ENCODE data around the gene SLC48A1.
"Not testable (repeated sequence)": the region's sequence is repeated elsewhere in the genome, so short reads cannot be mapped to it uniquely, and the experiment has no call there.

The SLC48A1 gene

DNA sequence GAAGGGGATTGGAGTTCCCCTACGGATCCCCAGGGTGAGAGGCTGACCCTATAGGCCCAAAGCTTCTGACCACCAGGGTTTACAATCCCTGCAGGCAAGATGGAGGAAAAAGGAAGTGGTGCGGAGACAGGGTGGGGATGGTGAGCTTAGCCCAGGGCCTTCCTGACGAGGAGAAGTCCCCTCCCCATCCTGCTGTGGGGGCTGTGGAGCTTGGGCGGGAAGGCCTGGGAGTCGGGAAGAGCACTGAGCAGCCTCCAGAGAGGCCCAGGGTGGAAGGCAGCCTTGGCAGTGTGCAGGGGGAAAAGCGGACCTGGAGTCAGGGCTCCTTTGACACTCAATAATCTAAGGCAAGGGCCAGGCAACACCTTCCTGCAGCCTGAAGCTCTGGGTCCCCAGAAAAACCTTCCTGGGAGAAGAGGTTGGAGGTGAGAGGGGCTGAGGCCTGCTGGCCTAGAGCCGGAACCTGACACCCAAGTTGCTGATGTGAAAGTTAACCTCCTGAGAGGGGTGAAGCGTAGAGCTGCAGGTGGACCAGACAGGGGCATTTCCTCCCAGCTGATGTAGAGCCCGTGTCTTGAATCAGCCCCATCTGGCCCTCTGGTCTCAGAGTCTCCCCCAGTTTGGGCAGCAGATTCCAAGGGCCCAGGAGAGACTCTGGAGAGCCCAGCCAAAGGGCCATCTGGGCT, 40.6 kb downstream of the SLC48A1 start:
- peak; percentile 58 for DNase-seq

- DNase-seq, result no peak
Measured at GRCh38 chr12:47814539-47815170, 41.6 kb downstream of the SLC48A1 start.

- not testable (repeated sequence) for DNase-seq
Measured at GRCh38 chr12:47815447-47815846, 42.4 kb downstream of the SLC48A1 start.

GRCh38 chr12:47816403-47817271, 43.6 kb downstream of the SLC48A1 start:
- no peak for DNase-seq

GRCh38 chr12:47817272-47818006, 44.4 kb downstream of the SLC48A1 start:
- peak; percentile 31 for DNase-seq

DNA sequence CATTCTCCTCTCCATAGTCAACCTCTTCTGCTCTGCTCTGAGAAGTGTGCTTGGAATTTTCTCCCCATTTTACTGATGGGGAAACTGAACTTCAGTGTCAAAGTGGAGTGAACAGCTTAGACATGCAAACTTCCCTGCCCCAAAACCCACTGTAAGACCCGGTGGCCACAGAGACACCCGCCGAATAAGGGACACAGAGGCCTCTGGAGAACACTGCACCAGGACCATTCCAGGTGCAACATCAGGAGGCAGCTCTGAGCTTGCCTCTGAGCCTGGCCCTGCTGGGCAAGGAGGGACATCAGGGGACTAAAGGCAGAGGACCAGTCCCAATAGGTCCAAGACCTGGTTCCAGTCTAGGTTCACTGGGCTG, 45.0 kb downstream of the SLC48A1 start:
- DNase-seq, result no peak

- no peak for DNase-seq
Measured at GRCh38 chr12:47818467-47819137, 45.6 kb downstream of the SLC48A1 start.

DNA sequence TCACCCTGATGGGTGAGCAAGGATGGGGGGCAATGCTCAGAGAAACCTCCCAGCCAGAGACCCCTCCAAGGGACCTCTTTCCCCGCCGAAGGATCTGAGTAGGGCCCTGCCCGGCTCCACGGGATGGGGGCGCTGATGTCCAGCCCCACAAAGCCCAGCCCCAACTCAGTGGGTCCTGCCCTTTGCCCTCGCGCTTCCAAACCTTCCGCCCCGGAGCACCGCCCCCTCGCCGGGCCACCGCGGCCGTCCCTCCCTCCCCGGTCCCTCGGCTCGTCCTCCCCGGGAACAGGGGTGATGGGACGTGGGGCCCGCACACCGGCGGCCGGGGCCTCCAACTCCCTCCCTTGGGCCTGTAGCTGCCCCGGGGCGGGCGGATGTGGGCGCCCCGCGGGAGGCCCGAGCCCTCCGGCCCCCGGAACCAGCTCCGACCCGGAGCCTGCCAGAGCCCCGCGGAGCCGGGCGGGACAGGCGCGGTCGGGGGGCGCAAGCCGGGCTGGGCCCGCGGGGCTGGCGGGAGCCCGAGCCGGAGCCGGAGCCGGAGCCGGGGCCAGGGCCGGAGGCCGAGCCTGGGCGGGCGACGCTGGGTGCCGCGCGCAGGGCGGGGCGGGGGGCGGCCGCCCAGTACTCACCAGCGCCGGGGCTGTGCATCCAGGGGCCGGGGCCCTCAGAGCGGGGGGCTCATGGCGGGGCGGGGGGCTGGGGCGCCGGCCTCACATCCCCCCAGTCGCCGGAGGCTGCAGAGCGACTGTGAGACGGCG, 46.3 kb downstream of the SLC48A1 start:
- DNase-seq, result peak; percentile 74

DNA sequence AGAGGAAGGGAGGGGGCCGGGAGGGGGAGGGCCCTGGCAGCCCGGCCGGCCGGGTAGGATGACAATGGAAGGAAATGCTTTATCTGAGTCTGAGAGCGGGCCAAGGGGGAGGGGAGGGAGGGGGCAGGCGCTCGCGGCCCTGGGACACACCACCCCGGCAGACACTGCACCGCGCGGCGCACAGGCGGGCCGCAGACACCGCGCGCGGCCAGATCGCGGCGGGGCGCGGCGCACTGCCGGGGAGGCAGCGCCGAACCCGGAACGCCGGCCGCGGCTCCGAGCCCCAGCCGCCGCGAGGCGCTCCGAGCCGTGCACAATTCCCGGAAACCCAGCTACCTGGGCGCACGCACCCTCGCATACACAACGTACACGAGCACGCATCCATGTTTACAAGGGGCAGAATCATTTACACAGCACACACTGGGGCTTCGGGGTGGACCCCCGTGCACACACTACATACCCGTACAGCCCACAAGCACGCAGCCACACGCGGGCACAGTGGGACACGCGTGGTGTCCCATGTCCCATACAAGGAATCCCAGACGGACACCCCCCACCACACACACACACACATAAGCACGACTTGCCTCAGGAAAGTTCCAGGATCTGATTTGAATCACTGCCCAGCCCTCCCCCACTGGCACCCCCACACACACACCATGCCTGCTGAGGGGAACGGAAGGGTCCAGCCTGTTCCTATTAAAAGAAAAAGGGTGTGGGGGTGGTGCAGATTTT, 47.0 kb downstream of the SLC48A1 start, which contains the start of gene HDAC7:
HDAC7 (minus strand) TSS at position 8 of the 735 bp plus-strand sequence. CDS start 118 bp downstream, outside the sequence.
- peak; percentile 64 for DNase-seq

- peak; percentile 68 for DNase-seq
Measured at GRCh38 chr12:47820631-47821345, 47.8 kb downstream of the SLC48A1 start.

GRCh38 chr12:47821346-47821706, 48.3 kb downstream of the SLC48A1 start:
- DNase-seq, result no peak

DNA sequence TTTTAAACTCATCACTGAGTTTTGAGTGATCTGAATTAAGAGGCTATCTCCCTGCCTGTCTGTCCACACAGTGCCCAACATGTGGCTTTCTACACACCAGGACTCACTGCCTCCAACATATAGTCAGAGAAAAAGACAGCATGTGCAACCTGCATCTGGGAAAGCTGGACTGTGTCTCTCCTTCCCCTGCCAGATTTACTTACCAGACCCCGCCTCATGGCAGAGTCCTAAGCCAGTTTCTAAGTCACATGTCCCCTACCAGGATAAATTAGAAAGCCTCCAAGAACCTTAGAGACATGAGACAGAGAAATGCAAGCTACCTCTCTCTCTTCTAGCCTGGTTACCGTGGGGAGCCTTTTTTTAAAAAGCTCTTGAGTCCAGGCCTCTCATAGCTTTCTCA, 49.4 kb downstream of the SLC48A1 start:
- no peak for DNase-seq

DNA sequence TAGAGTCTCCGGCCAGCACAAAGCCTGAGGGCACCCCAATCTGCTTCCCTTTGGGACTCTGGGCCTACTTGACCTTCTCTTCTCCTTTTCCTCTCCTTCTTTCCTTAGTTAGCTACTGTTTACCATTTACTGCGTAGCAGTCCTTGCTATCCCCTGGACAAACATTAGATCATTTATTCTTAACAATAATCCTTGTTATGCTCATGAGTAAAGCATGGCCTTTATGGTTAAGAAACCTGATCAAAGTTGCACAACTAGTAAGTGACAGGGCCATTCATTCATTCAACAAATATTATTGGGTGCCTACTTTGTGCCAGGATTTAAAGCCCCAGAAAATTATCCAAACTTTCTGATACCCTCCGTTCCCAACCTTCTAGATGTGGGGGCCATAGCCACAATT, 49.8 kb downstream of the SLC48A1 start:
- no peak for DNase-seq

- no peak for DNase-seq
Measured at GRCh38 chr12:47823422-47824086, 50.5 kb downstream of the SLC48A1 start.

DNA sequence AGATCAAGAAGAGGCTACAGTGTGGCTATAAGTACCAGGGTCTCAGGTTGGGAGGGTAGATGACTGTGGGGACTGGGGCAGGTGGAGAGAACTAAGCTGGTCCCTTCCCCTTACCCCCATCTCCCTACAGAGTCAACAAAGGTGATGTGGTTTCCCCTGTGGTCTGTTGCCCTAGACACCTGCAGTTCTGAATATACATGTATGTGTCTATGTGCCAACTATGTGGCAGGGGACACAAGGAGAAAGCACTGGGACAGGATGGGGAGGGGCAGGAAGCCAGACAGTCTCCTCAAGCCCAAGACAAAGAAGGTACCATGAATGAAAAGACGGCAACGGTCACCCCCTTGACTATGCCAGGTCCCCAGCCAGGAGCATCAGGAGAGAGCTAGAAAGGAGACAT, 51.2 kb downstream of the SLC48A1 start:
- DNase-seq, result no peak

GRCh38 chr12:47824635-47825034, 51.6 kb downstream of the SLC48A1 start:
- no peak for DNase-seq

GRCh38 chr12:47825173-47825639, 52.2 kb downstream of the SLC48A1 start:
- no peak for DNase-seq

- no peak for DNase-seq
Measured at GRCh38 chr12:47828008-47828975, 55.3 kb downstream of the SLC48A1 start.

Data from retina (tissue), 1 donor.